GM19455 (cell line): Measurements from ENCODE around the gene MEIS2.

Source experiments
- ATAC-seq: cut with Tn5 transposase; IDR thresholded peaks from one replicate; pipeline ENCODE4 v1.9.1; 2021; ENCODE audit not compliant: unreplicated experiment

Gene MEIS2

DNA sequence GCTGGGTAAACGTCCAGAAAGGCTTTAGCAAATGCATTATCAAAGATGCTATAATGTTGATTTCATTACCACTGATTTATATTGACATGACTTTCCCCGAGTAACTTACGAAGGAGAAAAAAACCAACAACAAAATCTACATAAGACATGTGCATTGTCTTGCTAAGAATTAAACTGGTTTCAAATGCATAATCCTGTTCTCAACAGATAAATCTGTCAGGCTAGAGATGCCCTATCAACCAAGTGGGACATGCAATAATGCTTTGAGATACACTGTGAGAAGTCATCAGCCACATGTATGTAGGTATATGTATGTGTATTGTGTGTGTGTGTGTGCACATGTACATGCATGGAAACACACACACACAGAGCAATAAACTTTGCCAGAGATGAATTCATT, 195.6 kb downstream of the MEIS2 start:
- ATAC-seq = no peak

DNA sequence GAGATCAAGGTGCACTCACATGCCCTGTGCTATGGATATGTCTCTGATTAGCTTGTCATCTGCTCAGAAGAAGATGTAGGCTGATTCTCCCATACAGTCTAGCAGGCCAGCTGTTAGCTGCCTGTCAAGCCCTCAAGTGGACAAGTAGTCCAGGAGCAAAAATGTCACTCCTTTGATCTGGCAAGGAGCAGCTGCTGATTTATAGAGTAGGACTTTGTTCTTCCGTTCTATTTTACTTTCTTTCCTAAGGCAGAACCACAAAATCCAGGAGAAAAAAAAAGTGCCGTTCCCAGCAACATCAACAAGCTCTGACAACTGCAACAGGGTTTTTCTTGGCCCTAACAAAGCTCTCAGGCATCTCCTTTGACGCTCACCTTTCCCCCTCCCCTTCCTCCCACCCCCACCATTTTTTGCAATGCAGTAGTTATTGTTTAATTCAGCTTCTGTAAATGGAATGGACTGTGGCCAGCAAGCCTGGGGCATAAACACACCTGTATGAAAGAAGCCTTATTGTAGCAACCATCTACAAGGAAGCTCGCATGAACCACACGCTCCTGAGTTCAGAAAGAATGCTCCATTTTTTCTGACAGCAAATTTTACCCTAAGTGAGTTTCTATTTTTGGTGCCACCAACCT, 196.3 kb downstream of the MEIS2 start:
- ATAC-seq = no peak

DNA sequence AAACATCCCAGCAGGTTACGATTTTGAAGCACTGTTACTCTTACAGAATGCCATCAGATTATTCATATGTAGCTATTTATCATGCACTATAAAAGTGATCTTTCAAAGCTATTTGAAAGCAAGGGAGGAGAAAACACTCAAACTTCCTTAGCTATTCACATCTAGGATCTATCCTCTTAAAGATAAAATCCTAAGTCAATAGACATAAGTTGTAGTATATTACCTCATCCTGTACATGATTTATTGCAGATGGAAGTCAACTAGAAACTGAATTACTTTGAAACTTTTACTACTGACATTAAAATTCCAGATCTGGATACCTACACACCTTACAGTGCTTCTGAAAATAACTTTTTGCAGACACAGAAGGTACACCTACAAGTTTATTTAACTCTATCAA, 197.2 kb downstream of the MEIS2 start:
- no peak for ATAC-seq

- ATAC-seq = no peak
These were observed 199.3 kb downstream of the MEIS2 start for GRCh38 chr15:36901012-36901411.

DNA sequence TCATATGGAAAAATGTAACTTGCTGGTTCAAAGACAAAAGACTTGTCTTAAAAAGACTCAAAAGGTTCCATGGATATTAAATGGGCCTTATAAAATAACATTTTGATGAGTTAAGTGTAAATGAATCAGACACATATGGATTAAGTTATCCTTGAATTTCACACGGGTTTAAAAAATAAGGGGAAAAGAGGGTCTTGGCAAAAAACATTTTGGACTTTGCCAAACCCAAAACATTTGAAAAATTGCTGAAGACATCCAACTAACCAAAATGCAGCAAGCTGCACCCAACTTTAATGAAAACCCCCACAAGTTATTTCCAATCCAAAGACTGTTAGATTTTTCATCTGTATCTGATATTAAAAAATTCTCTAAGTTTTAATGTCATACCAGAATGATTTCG, 200.7 kb downstream of the MEIS2 start:
- no peak for ATAC-seq

DNA sequence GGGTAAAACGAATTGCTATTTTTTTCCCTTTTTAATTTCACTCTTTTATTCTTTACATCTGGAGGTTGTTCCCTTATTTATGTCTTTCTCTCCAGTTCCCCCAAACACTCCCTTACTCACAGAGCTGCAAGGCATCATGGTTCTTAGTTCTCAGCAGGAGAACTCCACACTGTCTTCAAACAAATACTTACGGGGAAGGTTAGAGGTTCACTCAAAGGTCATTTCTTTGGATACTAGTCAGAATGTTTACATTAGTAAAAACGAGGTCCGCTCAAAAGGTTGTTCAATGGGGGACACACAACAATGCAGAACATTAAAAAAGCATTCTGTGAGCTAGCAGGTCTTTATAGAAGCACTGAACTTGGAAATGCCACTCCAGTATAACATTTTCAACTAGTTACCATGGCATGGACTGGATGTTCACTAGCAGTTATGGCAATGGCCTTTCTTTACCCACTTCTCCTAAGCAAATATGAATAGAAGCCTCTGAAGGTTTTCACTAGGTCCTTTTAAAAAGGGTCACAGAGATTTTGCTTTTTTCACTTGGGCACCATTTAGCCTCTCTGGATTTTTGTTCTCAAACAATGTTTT, 201.7 kb downstream of the MEIS2 start:
- ATAC-seq = no peak

- no peak for ATAC-seq
These were observed 202.5 kb downstream of the MEIS2 start for GRCh38 chr15:36897834-36898233.

DNA sequence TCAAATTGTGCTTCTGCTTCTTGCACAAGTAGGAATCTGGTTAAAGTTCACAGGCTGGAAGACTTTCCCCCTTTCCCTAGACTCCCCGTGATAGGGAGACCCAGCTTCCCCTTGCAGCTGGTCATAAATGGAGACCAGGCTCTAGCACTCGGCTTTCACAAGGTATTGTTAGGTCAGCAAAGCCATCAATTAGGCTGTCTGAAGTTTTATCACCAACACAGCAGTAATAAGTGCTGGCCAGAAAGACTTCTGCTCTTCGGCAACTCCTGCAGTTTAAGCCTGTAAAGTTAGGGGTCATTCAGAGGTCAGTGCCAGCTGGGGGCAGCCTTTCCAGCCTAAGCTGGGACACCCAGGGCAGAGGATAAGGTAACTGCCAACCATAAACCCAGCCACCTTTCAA, 203.4 kb downstream of the MEIS2 start:
- ATAC-seq = no peak

GRCh38 chr15:36894075-36894474, 206.3 kb downstream of the MEIS2 start:
- no peak for ATAC-seq

- no peak for ATAC-seq
These were observed 207.1 kb downstream of the MEIS2 start for GRCh38 chr15:36893276-36893675.

DNA sequence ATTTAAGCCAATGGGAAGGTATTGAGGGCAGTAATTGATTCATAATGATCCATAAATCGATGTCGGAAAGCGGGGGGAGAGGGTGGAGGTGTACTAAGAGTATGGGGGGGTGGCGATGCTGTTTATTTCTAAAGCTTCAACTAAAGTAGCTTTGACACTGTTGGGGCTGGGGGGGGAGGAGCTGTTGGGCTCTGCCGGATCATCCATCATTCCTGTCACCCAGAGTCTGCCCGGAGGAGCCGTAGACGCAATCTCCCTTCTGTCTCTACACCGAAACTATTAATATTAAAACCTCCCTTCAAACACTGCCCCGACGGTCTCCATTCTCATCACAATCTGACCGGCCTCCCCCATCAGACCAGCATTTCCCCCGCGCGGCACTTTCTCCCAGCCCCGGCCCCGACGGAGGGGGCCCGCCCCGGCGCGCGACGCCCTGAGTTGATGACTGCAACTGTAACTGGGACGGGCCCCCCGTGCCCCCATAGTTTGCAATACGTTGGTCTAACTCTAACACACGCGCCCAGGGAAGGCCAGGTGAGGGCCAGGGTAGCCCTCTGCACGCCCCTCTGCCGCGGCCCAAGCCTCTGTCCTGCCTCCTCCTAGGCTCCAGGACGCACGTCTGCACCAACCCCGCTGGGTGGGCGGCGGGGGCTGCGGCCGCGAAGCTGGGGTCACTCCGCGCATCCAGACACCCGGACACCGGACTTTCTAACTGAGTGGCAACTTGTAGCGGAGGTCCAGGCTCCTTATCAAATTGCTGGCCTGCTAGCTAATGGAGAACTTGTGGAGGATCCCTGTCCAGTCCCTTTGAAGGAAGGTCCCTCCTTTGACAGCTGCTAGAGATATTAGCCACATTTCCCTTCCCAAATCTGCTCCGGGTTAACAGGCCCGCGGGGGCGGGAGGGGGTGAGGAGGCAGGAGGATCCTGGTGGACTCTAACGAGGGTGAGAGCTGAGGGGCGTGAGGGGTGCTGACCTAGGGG, 212.0 kb downstream of the MEIS2 start:
- ATAC-seq = no peak

GRCh38 chr15:36887214-36887961, 213.0 kb downstream of the MEIS2 start:
- ATAC-seq = no peak

GRCh38 chr15:36886701-36887100, 213.6 kb downstream of the MEIS2 start:
- no peak for ATAC-seq

GRCh38 chr15:36886191-36886590, 214.2 kb downstream of the MEIS2 start:
- ATAC-seq = no peak

GRCh38 chr15:36885771-36886170, 214.6 kb downstream of the MEIS2 start:
- no peak for ATAC-seq

DNA sequence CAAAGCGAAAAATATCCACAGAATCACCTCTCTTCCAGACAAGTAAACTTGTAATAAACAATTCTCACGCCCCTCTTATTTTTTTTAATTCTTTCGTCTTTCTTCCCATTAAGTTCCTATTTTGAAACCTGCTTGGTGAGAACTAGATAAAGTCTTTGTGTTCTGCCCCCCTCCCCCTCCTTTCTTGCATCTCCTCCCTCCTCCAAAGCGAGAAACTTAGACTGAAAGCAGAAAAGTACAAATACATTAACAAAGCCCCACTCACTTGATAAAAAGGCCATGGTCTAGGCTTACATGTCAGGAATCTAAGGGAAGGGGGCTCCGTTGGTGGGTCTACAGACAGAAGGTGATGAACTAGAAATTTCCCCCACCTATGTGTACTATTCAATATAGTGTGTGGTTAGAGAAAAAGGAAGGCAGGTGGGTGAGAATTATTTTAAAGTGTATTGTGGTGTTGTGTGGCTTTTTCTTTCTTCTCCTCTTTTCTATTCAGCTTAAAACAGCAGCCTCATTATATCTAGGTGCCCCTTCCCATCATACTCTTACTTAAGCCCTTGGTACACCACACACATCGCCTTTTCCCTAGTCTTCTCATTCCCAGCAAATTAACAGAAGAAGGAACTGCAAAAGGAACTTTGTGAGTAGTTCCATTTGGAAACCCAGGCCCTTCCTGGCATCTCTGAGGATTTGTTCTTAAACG, 215.3 kb downstream of the MEIS2 start:
- ATAC-seq = no peak

DNA sequence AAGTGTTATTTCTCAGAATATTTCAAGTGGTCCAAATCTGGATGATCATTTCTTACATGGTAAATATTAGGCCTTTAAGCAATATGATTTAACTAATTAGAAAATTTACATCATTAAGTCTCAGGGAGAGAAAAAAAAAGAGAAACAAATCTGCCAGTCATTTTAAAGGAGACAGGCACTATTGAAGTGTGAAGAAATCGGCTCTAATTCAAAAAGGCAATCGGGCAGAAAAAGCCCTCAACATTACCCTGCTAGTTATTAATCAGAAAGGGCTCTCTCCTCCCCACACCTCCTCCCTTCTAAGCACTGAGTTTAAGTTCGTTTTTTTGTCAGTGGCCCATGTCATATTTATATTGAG, 215.9 kb downstream of the MEIS2 start:
- no peak for ATAC-seq

- peak; percentile 83 for ATAC-seq
These were observed 216.4 kb downstream of the MEIS2 start for GRCh38 chr15:36883713-36884517.

- no peak for ATAC-seq
These were observed 217.7 kb downstream of the MEIS2 start for GRCh38 chr15:36882487-36883131.
